SK-MEL-5 (cell line): Measurements from ENCODE around the gene PDSS2. TPM values are rescaled to one million over a fixed set of nuclear protein-coding genes. Genes with fewer than 3 reads are reported as not detected.
"Not testable (repeated sequence)": the region's sequence is repeated elsewhere in the genome, so short reads cannot be mapped to it uniquely, and the experiment has no call there.

Source experiments
- DNase-seq: peaks from one replicate; pipeline ENCODE4 v3.0.0-alpha.2; 2016; ENCODE audit warnings: low read depth, low spot score
- in situ Hi-C: cut with HindIII; loops from 2 replicates; pipeline ENCODE4 v1.10.0; 2016; ENCODE audit warnings: low sequenced_read_pairs, high pct_unique_total_duplicates, low pct_unique_long_range_greater_than_20kb
- total RNA-seq: library from RNA; depleted of rRNA; stranded (reverse); fragments of >200 nt; shearing (Covaris generic); gene quantifications from 2 replicates; pipeline ENCODE4 v1.2.3, GENCODE V29; 2014

The PDSS2 gene
- total RNA-seq, 1 experiment from 2014 or later = 12.6 TPM

DNA sequence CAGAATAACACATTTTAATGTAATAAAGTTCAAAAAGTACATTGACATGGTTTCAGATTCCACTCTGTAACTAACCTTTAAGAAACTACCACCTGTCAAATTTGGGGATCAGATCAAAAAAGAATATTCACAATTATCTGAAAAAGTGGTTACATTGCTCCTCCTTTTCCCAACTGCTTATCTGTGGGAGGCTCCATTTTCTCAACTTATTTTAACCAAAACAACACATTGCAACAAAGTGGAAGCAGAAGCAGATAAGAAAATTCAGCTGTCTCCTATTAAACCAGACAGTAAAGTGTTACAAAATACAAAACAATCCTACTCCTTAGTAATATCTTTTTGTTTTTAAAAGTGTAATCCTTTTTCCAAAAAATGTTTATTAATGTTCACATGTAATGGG, 61.4 kb downstream of the PDSS2 start:
- in situ Hi-C loops = no loop called here

DNA sequence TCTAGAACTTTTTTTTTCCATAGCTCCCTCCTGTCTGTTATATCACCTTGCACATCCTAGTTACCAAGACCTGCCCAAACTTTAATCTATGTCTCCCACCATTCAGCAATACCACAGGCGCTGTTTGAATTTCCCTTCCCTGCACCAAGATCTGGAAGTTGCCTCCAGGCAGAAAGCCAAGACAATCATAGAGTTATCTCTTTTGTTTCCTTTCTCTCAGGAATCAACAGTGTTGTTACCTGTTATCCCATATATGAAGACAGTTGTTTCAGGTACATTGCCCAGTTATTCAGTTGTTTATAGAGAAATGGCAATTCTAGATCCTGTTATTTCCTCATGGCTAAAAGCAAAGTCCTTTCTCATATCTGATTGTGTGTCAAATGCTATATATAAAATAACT, 63.2 kb downstream of the PDSS2 start:
- in situ Hi-C loops = no loop called here
- no peak for DNase-seq

More for the DNA sequence above, 61.4 kb downstream of the PDSS2 start:
- no peak for DNase-seq

DNA sequence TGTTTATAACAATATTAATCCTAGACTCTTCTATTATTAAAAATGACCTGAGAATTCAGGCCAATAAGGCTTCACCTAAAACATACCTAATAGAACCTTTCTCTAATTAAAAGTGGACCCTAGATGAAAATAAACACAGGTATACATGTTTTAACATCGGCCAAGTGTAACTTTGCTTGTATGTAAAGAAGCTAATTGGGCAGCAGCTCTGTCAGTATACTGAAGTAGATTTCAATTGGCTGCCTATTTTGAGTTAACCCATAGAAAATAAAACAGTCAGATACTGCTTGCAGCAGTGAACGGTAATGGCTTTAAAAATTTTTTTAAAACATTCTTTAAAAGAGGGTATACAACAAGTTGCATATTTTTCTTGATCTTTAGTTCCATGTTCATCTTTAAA, 67.3 kb downstream of the PDSS2 start:
- no peak for DNase-seq
- in situ Hi-C loops = no loop called here

DNA sequence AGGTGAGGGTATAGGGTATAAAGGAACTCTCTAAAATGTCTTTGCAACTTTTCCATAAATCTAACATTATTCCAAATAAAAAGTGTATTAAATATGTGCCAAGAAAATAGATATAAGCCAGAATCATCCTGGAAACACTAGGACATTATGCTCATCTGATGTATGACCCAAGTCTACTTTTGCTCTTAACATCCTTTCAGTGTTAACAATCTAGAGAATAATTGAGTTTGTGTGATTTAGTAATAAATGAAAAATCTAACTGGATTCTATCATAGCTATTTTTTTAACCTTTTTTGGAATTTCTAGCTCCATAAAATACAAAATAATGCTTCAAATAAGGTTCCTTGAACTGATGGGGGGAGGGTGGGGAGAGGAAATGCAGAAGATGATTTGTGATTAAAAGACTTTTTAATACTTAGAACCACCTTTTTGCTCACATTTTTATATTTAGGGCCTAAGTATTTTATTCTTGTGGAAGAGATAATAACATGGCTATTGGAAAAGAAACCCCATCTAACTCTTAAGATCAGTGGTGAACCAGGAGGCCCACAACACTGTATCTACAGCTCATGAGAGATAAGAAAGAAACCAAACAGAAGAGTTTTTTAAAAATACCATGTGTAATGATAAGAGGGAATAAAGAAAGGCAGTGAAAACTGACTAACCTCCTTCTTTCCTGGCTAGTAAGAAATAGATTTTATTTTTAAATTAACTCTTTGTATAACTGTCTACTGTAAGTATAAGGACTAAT, 68.5 kb downstream of the PDSS2 start:
- no peak for DNase-seq
- in situ Hi-C loops = no loop called here

DNA sequence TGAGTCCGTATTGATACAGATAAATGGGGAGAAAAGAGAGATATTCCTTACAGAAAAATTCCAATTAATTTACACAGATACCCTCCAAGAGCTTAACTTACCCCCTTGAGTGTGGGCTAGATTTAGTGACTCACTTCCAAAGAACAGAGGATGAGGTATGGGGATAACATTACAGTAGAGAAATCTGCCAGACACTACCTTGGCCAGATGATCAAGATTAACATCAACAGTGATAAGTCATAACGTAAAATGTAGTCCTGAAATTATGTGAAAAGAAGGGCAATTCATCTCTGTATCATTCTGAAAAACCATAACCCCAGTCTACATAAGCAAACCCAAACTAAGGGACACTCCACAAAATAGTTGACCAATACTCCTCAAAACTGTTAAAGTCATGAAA, 69.3 kb downstream of the PDSS2 start:
- in situ Hi-C loops = no loop called here
- no peak for DNase-seq

DNA sequence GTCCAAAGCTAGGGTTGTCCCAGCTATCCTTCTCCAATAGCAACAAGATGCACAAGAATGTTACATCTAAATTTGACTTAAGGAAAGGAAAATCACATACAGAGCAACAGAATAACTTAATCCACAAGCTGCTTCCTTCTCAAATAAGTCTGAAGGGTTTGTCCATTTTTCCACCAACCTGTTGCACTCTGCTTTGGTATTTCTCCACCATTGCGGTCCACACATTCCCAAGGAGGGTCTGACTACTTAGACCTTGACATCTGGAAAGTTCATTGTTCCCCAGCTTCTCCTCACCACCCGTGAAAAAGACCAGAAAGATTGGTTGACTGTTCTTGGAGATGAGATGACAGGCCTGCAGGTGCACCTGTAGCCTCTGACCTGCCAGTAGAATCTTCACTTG, 72.5 kb downstream of the PDSS2 start:
- in situ Hi-C loops = no loop called here
- no peak for DNase-seq

DNA sequence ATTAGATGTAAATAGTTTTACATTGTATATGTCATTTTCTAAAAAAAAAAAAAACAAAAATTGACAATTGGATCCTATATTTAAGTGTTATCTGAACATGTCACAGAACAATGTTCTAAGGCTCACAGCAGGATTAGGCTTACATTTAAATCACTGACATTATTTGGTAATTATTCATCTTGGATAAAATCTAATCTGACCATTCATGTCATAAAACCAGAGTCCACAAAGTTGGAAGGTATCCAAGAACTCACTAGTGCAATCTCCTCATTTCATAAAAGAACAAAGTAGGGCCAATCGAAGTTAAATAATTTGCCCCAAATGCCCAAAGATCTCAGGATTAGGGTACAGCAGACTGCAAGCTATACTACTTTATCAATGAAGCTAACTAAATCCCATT, 73.0 kb downstream of the PDSS2 start:
- DNase-seq = no peak
- in situ Hi-C loops = no loop called here

DNA sequence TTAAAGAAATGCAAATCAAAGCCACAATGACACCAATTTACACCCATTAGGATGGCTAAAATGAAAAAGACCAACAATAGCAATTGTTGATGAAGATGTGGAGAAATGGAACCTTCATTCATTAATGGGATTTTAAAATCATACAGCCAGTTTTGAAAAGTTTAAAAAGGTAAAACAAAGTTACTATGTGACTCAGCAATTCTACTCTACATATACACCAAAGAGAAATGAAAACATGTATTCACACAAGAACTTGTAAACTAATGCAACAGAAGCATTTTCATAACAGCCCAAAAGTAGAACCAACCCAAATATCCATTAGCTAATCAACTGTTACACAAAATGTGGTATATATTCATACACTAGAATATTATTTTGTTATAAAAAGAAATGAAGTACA, 75.7 kb downstream of the PDSS2 start:
- no peak for DNase-seq
- in situ Hi-C loops = no loop called here

DNA sequence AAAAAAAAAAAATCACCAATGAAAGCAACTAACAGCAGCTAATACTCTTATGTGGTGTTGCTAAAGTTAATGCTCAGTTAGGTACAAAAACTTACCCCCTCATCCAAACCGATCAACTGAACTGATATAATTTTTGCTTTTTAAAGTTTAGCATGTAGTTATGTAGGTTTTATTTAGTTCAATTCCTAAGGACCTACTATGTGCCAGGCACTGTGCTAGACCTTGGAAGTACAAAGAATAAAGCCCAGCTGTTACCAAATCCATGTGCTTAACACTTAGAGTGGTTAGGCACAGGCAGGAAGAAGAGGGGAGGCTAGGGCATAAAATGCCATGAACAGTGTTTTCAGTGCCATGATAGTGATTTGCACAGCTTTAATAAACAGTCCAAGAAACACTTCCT, 85.1 kb downstream of the PDSS2 start:
- no peak for DNase-seq
- in situ Hi-C loops = no loop called here

DNA sequence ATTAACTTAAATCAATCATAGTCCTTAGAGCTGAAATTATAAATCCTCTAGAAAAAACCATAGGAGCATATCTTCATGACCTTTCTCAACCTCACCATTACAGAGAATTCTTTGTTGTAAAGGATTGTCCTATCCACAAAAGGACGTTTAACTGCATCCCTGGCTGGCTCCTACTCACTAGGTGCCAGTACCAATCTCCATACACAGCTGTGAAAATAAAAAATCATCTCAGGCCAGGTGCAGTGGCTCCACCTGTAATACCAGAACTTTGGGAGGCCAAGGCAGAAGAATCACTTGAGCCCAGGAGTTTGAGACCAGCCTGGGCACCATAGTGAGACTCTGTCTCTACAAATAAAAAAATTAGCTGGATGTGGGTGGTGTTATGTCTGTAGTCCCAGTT, 89.9 kb downstream of the PDSS2 start:
- in situ Hi-C loops = no loop called here
- no peak for DNase-seq

DNA sequence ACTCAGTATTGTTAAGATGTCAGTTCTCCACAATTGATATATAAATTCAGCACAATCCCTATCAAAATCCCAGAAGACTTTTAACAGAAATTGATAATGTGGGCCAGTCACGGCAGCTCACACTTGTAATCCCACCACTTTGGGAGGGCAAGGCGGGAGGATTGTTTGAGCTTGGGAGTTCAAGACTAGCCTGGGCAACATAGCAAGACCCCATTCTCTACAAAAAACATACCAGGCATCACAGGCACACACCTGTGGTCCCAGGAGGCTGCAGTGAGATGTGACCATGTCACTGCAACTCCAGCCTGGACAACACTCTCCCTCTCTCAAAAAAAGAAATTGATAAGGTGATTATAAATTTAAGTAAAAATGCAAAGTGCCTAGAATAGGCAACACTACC, 90.9 kb downstream of the PDSS2 start:
- no peak for DNase-seq

DNA sequence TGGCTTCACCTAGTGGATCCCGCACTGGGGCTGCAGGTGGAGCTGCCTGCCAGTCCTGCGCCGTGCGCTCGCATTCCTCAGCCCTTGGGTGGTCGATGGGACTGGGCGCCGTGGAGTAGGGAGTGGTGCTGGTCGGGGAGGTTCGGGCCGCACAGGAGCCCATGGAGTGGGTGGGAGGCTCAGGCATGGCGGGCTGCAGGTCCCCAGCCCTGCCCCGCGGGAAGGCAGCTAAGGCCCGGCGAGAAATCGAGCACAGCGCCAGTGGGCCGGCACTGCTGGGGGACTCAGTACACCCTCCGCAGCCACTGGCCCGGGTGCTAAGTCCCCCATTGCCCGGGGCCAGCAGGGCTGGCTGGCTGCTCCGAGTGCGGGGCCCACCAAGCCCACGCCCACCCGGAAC, 95.2 kb downstream of the PDSS2 start:
- DNase-seq, in situ Hi-C loops: not testable (repeated sequence)

More for the DNA sequence above, 90.9 kb downstream of the PDSS2 start:
- in situ Hi-C loops = no loop called here

DNA sequence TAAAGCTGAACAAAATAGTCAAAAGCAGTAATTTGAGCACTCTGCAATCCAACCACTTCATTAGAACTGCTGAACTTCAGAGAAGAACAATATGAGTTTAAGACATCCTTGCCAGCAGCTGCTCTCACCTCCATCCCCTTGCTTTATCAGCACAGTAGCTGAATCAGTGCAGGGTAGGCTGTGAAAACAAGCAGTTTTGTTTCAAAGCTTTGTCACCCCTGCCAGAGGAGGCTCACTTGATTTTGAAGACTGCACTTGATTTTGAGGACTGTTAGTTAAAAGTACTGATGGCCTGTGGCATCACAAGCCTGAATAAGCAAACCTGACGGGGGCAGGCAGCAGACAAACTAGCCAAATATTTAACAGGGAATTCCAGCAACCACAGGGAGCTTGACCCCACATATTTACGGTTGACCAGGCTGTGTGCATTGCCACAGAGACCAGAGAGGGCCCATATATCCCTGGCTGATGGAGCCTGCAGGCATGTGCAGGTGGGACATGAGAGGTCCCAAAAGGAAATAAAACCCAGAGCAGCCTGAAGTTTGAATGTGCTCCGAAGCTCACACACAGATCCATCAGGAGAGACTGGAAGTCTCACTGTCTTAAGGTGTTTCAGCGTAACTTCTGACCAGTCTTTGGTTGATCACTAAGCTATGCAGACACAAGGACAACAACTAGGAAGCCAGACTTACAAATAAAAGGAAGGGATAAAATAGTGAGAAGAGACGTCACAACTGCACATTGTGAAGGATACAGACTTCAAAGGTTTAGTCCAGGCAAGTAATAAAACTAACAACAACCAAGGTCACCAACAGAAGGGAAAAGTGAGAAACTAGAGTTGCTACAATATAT, 97.4 kb downstream of the PDSS2 start:
- in situ Hi-C loops = no loop called here
- DNase-seq = no peak

DNA sequence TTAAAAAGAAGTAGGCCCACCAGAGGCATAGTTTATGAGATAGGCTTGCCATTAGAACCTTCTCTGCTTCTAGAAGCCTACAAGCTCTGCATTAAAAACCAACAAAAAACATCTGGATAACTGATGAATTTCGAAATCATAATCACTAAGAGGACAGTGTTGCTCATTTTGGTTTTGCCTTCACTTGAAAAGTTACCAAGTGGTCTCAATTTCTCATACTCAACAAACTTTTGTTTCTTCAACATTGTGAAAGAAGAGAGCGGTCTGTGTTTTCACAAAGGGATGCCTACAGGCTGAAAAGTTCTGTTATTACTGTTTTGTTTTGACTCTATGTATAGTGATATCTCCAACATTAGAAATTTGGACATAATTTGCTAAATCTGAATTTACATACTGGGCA, 98.9 kb downstream of the PDSS2 start:
- in situ Hi-C loops = no loop called here
- DNase-seq = no peak

DNA sequence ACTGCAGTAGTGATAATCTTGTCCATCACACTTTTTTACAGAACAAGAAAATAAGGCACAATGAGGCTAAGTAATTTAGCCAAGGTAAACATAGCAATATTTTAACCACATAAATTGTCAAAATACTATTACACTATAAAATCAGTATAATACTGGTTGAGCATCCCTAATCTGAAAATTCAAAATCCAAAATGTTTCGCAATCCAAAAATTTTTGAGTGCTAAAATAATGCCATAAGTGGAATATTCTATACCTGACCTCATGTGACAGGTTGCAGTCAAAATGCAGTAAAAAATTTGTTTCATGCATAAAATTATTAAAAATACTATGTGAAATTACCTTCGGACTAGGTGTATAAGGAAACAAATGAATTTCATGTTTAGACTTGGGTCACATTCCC, 101.5 kb downstream of the PDSS2 start:
- in situ Hi-C loops = no loop called here

DNA sequence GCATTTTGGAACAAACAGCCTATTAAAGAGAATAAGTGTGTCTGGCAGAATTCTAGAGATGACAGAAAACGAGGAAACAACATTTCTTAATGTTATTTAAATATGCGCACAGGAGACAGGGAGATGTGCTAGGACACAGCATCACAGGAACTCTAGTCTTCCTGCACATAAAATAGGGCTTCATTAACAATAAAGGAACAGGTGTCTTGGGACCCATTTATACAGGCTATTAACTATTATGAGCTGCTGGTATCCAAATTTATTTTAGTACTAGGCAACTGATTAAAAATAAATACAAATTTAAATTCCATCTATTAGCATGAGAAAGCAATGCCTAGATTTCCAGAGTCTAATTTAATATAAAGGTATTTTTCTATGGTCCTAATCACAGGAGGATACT, 102.3 kb downstream of the PDSS2 start:
- DNase-seq = no peak
- in situ Hi-C loops = no loop called here

More for the DNA sequence above, 101.5 kb downstream of the PDSS2 start:
- no peak for DNase-seq

DNA sequence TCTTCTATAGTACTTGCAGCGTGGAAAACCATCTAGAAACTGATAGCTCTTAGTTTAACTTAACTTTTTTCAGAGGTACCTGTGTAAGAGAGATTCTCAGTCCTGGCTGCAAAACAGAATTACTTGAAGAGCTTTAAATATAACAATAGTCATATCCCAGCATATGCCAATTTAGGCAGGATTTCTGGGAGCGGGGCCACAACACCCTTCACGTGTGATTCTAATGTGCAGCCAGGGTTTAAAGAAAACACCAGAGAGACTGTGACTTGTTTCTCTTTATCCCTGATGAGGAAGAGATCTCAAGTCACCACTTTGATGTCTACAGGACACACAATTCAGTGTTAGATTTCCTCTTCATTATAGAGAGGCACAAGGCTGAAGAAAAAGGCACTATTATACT, 103.7 kb downstream of the PDSS2 start:
- DNase-seq = no peak
- in situ Hi-C loops = no loop called here

DNA sequence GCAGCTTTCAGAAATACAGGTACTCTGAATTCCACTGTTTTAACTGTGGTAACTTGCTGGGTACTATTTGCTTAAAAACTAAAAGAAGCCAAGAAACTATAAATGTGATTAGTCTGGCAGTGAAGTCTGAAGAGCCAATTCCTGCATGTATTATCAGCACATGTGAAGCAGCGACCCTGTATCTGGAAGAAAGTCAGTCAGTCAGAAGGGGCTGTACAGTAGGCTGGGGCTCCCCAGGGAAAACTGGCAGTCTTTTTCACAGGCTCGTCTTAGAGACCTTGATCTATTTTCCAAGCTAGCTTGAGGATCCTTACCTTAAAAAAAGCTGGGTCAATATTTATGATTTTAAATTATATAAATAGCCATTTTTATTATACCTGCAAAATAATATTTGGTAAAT, 104.9 kb downstream of the PDSS2 start:
- no peak for DNase-seq
- in situ Hi-C loops = no loop called here

DNA sequence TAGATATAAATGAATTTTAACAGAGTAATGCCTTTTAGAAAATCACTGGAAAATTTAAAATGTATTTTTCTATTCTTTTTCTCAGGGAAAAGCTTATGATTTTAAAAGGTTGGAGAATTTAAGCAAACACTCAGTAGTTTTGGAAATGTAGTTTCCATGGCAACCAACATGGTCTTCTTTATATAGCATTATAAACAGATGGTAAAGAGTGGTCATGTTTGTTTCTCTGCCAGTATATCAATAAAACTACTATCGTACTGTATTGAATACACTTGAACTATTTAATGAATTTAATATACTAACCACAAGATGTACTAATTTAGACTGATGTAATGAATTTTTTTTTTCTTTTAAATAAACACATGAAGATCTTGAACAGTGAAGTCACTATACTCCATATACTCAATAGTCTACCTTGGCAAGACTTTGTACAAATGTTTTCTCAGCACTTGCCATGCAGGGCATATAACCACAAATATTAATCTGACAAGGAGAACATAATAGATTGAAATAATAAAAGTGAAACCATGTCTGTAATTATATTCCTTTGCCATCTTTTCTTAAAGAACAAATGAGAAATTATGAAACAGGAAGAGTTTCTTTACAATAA, 105.5 kb downstream of the PDSS2 start:
- in situ Hi-C loops = no loop called here
- no peak for DNase-seq
